HG02943 (cell line): ENCODE results near the gene NFKBIL1.
"Not testable (repeated sequence)": the region's sequence is repeated elsewhere in the genome, so short reads cannot be mapped to it uniquely, and the experiment has no call there.

Experiments
- ATAC-seq: cut with Tn5 transposase; IDR thresholded peaks from one replicate; pipeline ENCODE4 v1.9.1; 2021; ENCODE audit warnings: mild to moderate bottlenecking, low read depth, moderate library complexity; ENCODE audit not compliant: unreplicated experiment

The NFKBIL1 gene

GRCh38 chr6:31579546-31580437 is 32.4 kb downstream of the NFKBIL1 start:
- ATAC-seq = no peak

GRCh38 chr6:31580438-31580740 is 33.0 kb downstream of the NFKBIL1 start:
- ATAC-seq = no peak

GRCh38 chr6:31580807-31581433 is 33.5 kb downstream of the NFKBIL1 start:
- no peak for ATAC-seq

- no peak for ATAC-seq
Observed at GRCh38 chr6:31581434-31582229, 34.2 kb downstream of the NFKBIL1 start.

- no peak for ATAC-seq
Observed at GRCh38 chr6:31582230-31582643, 34.8 kb downstream of the NFKBIL1 start, which contains the start of gene LTB. LTB (minus strand) TSS chr6:31582424; CDS start chr6:31582417, 7 bp downstream.

- ATAC-seq = no peak
Observed at GRCh38 chr6:31585491-31585890, 38.1 kb downstream of the NFKBIL1 start.

- no peak for ATAC-seq
Observed at GRCh38 chr6:31586008-31586407, 38.6 kb downstream of the NFKBIL1 start, which contains the start of gene LST1. LST1 (plus strand) TSS chr6:31586277; CDS start chr6:31587300, 1,023 bp downstream.

GRCh38 chr6:31586599-31587281 is 39.3 kb downstream of the NFKBIL1 start:
- no peak for ATAC-seq

- ATAC-seq = no peak
Observed at GRCh38 chr6:31587791-31588777, 40.7 kb downstream of the NFKBIL1 start.

GRCh38 chr6:31588871-31589650 is 41.7 kb downstream of the NFKBIL1 start:
- no peak for ATAC-seq

- not testable (repeated sequence) for ATAC-seq
Observed at GRCh38 chr6:31590691-31591090, 43.3 kb downstream of the NFKBIL1 start.

- ATAC-seq = no peak
Observed at GRCh38 chr6:31592396-31592771, 45.0 kb downstream of the NFKBIL1 start.

- ATAC-seq = no peak
Observed at GRCh38 chr6:31597006-31597405, 49.6 kb downstream of the NFKBIL1 start.

- ATAC-seq = no peak
Observed at GRCh38 chr6:31607317-31607716, 59.9 kb downstream of the NFKBIL1 start.
